ENCODE measurements around the gene PDGFC.

PDGFC gene

DNA sequence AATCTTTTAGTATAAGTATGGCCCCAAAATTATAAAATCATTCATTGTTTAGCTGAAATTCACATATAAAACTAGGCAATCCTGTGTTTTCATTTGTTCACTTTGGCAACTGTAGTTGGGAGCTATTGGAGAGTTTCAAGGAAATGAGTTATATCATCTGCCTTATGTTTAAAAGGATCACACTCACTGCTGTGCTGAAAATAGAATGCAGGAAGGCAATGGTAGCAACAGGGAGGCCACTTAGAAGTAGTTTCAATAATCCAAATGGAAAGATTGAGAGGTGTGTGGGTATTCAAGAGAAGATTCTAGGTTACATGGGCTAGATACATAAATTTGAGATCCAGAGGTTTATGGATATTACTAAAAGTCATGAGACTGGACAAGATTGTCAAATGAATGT is 184.9 kb downstream of the PDGFC start:
- no peak for DNase-seq (ENCODE audit: low read depth in 1 of 2, low spot score in 1 of 2)

GRCh38 chr4:156784970-156785369 is 186.6 kb downstream of the PDGFC start:
- DNase-seq (ENCODE audit: low read depth in 1 of 2, low spot score in 1 of 2), result no peak

GRCh38 chr4:156783966-156784365 is 187.6 kb downstream of the PDGFC start:
- no peak for DNase-seq (ENCODE audit: low read depth in 1 of 2, low spot score in 1 of 2)

- DNase-seq (ENCODE audit: low read depth in 1 of 2, low spot score in 1 of 2), result no peak
Observed at GRCh38 chr4:156782491-156782890, 189.1 kb downstream of the PDGFC start.

- no peak for DNase-seq (ENCODE audit: low read depth in 1 of 2, low spot score in 1 of 2)
Observed at GRCh38 chr4:156781852-156782251, 189.7 kb downstream of the PDGFC start.

GRCh38 chr4:156779774-156780173 is 191.8 kb downstream of the PDGFC start:
- no peak for DNase-seq (ENCODE audit: low read depth in 1 of 2, low spot score in 1 of 2)

GRCh38 chr4:156779042-156779441 is 192.6 kb downstream of the PDGFC start:
- no peak for DNase-seq (ENCODE audit: low read depth in 1 of 2, low spot score in 1 of 2)

DNA sequence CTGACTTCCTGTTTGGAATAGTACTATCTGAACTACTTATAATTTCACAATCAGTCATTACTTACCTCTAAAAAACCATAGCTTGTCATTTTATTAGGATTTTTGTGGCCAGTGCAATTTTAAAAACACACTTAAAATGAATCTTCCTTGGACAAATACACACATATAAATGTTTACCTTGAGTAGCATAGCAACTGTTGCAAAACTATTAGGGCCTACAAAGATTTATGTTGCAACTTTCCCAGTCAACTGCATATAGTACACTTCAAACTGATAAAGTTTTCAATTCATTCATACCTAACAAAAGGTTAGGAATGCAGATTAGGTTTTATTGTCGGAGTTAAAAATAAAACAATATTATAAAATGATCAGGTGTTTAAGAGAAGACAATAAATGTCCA is 193.0 kb downstream of the PDGFC start:
- no peak for DNase-seq (ENCODE audit: low read depth in 1 of 2, low spot score in 1 of 2)

- DNase-seq (ENCODE audit: low read depth in 1 of 2, low spot score in 1 of 2), result no peak
Observed at GRCh38 chr4:156778093-156778492, 193.5 kb downstream of the PDGFC start.

DNA sequence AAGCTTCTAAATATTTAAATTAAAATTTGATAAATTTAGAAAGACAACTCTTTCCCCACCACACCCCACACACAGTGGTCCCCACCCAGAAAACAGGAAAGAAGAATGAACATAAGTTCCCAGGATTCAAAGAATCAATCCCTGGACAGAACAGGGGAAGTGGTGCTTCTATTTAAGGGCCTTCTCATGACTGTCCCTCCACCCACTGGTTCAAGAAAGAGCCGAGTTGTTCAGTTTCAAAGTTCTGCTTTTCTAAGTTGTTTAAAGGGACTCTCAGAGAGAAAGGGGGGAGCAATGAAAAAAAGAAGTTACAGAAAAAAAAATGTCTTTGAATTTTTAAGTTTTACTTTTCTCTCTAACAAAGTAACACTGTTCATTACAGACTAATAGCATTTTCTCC is 195.8 kb downstream of the PDGFC start:
- no peak for DNase-seq (ENCODE audit: low read depth in 1 of 2, low spot score in 1 of 2)

DNA sequence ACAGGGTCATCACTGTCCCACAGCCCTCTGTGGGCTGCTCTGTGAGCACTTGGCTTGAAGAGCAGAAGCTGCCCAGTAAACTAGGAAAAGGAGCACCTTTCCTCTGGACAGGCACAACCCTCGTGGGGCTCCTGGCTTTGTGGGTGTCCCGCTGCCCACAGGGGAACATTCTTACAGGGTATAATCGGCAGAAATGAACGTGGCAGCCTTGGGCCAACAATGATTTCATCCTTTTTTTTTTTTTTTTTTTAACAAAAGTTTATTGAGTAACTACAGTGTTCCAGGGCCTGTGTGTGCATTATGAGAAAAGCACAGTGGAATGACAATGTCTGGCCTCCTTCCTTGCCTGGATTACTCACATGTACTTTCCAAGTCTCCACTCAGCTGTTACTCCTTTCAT is 197.2 kb downstream of the PDGFC start:
- DNase-seq (ENCODE audit: low read depth in 1 of 2, low spot score in 1 of 2), result no peak

GRCh38 chr4:156773648-156774357 is 197.8 kb downstream of the PDGFC start:
- no peak for DNase-seq (ENCODE audit: low read depth in 1 of 2, low spot score in 1 of 2)

DNA sequence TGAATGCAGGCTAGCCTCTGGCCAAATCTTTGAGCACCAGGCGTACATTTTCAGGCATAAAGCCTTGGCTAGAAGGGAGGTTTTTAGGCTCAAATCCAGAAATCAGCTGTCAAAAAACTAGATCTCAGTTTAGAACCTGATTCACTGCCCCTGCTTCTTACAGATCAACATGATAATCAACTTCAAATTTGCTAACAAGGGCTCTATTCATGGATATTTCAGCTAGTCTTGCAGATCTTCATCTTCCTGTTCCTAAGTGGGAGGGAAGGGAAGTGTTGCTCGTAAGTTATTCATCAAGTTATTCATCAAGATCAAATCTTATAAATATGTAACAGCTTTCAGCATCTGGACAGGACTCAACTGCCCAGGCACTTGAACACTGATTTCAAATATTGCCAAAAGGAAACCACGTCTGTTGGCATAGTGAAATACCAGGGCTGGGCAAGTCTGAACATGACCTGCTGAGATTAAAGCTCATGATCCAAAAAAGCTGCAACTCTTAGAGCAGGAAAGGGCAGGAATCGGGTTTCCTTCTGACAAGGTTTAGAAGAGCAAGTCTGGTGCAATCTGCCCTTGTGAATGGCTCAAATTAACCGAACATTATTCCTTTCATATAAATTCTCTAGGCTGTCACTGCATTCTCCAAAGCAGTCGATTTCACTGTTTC is 200.3 kb downstream of the PDGFC start:
- DNase-seq (ENCODE audit: low read depth in 1 of 2, low spot score in 1 of 2), result no peak

- DNase-seq (ENCODE audit: low read depth in 1 of 2, low spot score in 1 of 2), result no peak
Observed at GRCh38 chr4:156770140-156770539, 201.5 kb downstream of the PDGFC start.

GRCh38 chr4:156767911-156768415 is 203.6 kb downstream of the PDGFC start:
- no peak for DNase-seq (ENCODE audit: low read depth in 1 of 2, low spot score in 1 of 2)

DNA sequence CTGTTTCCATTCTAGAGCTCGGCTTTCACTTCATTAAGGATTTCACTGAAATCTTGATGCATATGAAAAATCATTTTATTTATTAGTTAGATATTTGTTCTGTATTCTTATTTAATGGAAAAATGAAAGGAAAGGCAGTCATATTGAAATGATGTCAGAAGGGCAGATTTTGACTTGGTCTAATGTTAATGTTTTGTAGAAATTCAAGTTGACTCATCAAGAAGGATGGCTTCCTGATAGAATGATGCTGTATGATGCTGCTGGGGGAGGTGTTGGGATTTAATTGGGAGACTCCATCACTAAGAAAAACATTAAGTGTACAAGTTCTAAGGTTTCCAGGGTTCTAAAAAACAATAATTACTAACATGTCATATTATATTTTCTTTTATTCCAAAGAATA is 204.8 kb downstream of the PDGFC start:
- no peak for DNase-seq (ENCODE audit: low read depth in 1 of 2, low spot score in 1 of 2)

- DNase-seq (ENCODE audit: low read depth in 1 of 2, low spot score in 1 of 2), result no peak
Observed at GRCh38 chr4:156765277-156765676, 206.3 kb downstream of the PDGFC start.

GRCh38 chr4:156764846-156765245 is 206.8 kb downstream of the PDGFC start:
- DNase-seq (ENCODE audit: low read depth in 1 of 2, low spot score in 1 of 2), result no peak

GRCh38 chr4:156764145-156764544 is 207.5 kb downstream of the PDGFC start:
- DNase-seq (ENCODE audit: low read depth in 1 of 2, low spot score in 1 of 2), result no peak

- DNase-seq (ENCODE audit: low read depth in 1 of 2, low spot score in 1 of 2), result no peak
Observed at GRCh38 chr4:156763511-156763910, 208.1 kb downstream of the PDGFC start.

GRCh38 chr4:156762851-156763250 is 208.7 kb downstream of the PDGFC start:
- DNase-seq (ENCODE audit: low read depth in 1 of 2, low spot score in 1 of 2), result no peak

DNA sequence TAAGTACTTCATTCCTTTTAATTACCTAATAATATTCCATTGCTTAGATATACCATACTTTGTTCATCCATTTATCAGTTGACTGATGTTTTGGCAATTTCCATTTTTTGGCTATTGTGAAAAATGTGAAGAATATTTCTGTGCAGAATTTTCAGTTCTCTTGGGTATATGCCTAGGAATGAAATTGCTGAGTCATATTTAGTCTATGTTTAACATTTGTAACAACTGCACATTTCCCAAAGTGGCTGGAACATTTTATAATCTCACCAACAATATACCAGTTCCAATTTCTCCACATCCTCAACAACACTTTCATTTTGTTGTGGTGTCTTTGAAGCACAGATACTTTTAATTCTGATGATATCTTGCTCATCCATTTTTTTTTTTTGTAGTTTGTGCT is 215.5 kb downstream of the PDGFC start:
- DNase-seq (ENCODE audit: low read depth in 1 of 2, low spot score in 1 of 2), result no peak

Measured in activated T-helper 1 cell treated with anti-CD3 and anti-CD28 coated beads, Interleukin-2, amount 50 U/mL, for 16 hours (primary cell).